ENCODE measurements around the gene RAB20. TPM values are rescaled to one million over a fixed set of nuclear protein-coding genes. Genes with fewer than 3 reads are reported as not detected.

RAB20 gene
- total RNA-seq, 1 experiment from 2014 or later: 7.9 TPM

- peaks cover 37% of the 10 kb centered on the region for H3K4me1 ChIP-seq (ENCODE audit: control insufficient read depth, insufficient read depth, low read length)
- H3K27me3 ChIP-seq (ENCODE audit: control insufficient read depth, insufficient read depth, low read length): no peaks in the 10 kb centered on the region
- intact Hi-C loops (cut with micrococcal nuclease; ENCODE audit: unreplicated experiment) (no loop called here), in situ Hi-C loops (cut with HindIII; ENCODE audit: low pct_unique_long_range_greater_than_20kb, low sequenced_read_pairs) (no loop called here)
- peak; percentile 23; the same call in 1 of the 2 replicates for ATAC-seq
- no peaks in the 10 kb centered on the region for H3K36me3 ChIP-seq (ENCODE audit: control insufficient read depth, insufficient read depth, low read length)
- BruUV-seq (replicated peaks): no TSS peak
- peak overlapping the region; percentile 11 to 34 for H3K4me3 ChIP-seq (ENCODE audit: low read depth in 2 of 2, low read length in 2 of 2)
- TF ChIP-seq SIN3A (IDR thresholded peaks at IDR 0.05; ENCODE audit: borderline replicate concordance, insufficient read depth, low read depth, low read length) (no peak), CTCF (IDR thresholded peaks at IDR 0.05) (no peak), POLR2AphosphoS5 (IDR thresholded peaks at IDR 0.05; ENCODE audit: low read depth, low read length) (no peak), TCF7L2 (IDR thresholded peaks at IDR 0.05; ENCODE audit: low read depth, low read length) (no peak), REST (IDR thresholded peaks at IDR 0.05; ENCODE audit: insufficient read depth in 1 of 2, low read depth in 2 of 2, low read length in 1 of 2) (no peak)
- POLR2A ChIA-PET: interaction anchor here (0.6 to 0.7 kb wide), 2 partner anchors 155 to 317 kb away, joined by 3 to 6 read pairs; no protein-coding TSS in a partner anchor
- no peaks in the 10 kb centered on the region for H3K9me3 ChIP-seq (ENCODE audit: control insufficient read depth, insufficient read depth, low read depth, low read length)
- CTCF ChIA-PET: no interaction called here
- peak overlapping the region; percentile 76 for H3K27ac ChIP-seq (ENCODE audit: low read length)
- no peak for DNase-seq (ENCODE audit: low read depth, low spot score)
Measured at GRCh38 chr13:110551284-110551683, 10.2 kb downstream of the RAB20 start.

- CTCF ChIA-PET: no interaction called here
- Histone ChIP-seq H3K27me3 (ENCODE audit: control insufficient read depth, insufficient read depth, low read length) (no peaks in the 10 kb centered on the region), H3K27ac (ENCODE audit: low read length) (peak overlapping the region; percentile 76), H3K36me3 (ENCODE audit: control insufficient read depth, insufficient read depth, low read length) (no peaks in the 10 kb centered on the region), H3K9me3 (ENCODE audit: control insufficient read depth, insufficient read depth, low read depth, low read length) (no peaks in the 10 kb centered on the region), H3K4me3 (ENCODE audit: low read depth in 2 of 2, low read length in 2 of 2) (no peak overlapping the region), H3K4me1 (ENCODE audit: control insufficient read depth, insufficient read depth, low read length) (peaks cover 37% of the 10 kb centered on the region)
- in situ Hi-C loops (cut with HindIII; ENCODE audit: low pct_unique_long_range_greater_than_20kb, low sequenced_read_pairs): no loop called here
- no TSS peak for BruUV-seq (replicated peaks)
- intact Hi-C loops (cut with micrococcal nuclease; ENCODE audit: unreplicated experiment): no loop called here
- TF ChIP-seq CTCF (IDR thresholded peaks at IDR 0.05) (no peak), TCF7L2 (IDR thresholded peaks at IDR 0.05; ENCODE audit: low read depth, low read length) (no peak), POLR2AphosphoS5 (IDR thresholded peaks at IDR 0.05; ENCODE audit: low read depth, low read length) (no peak), SIN3A (IDR thresholded peaks at IDR 0.05; ENCODE audit: borderline replicate concordance, insufficient read depth, low read depth, low read length) (no peak), REST (IDR thresholded peaks at IDR 0.05; ENCODE audit: insufficient read depth in 1 of 2, low read depth in 2 of 2, low read length in 1 of 2) (no peak)
- DNase-seq (ENCODE audit: low read depth, low spot score): no peak
- no peak for ATAC-seq
- POLR2A ChIA-PET: interaction anchor here (1.3 kb wide), 1 partner anchor 12 kb away, joined by 6 read pairs; the partner anchor contains the start of gene RAB20
Measured at GRCh38 chr13:110549795-110550160, 11.7 kb downstream of the RAB20 start.
